Glomerular endothelial cell (primary cell): ENCODE results near the gene SHC1. TPM values are rescaled to one million over a fixed set of nuclear protein-coding genes. Genes with fewer than 3 reads are reported as not detected.

Experiments
- DNase-seq: peaks from one replicate; pipeline ENCODE4 v3.0.0-alpha.2; 2011; ENCODE audit warnings: low read depth, low spot score; ENCODE audit errors: extremely low read depth
- total RNA-seq: library from RNA; depleted of rRNA; stranded (reverse); fragments of >200 nt; gene quantifications from 2 replicates; pipeline ENCODE4 v1.2.3, GENCODE V29; 2015

The SHC1 gene
- total RNA-seq, 1 donor from 2014 or later: 313 TPM

DNA sequence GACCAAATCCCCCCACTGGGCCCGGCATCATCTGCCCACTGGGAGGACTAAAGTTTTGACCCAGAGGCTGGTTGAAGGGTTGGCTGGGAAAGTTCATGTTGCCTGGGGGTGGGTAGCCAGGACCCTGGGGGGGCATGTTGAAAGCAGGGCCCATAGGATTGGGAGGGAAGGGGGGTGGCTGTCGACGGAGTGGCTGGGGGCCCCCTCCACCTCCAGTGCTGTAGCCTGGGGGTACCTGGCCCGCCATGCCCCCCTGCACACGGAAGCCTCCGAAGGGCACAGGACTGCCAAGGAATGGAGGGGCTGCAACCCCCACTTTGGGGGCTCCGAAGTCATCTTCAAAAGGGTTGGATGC, 11.1 kb downstream of the SHC1 start:
- no peak for DNase-seq

DNA sequence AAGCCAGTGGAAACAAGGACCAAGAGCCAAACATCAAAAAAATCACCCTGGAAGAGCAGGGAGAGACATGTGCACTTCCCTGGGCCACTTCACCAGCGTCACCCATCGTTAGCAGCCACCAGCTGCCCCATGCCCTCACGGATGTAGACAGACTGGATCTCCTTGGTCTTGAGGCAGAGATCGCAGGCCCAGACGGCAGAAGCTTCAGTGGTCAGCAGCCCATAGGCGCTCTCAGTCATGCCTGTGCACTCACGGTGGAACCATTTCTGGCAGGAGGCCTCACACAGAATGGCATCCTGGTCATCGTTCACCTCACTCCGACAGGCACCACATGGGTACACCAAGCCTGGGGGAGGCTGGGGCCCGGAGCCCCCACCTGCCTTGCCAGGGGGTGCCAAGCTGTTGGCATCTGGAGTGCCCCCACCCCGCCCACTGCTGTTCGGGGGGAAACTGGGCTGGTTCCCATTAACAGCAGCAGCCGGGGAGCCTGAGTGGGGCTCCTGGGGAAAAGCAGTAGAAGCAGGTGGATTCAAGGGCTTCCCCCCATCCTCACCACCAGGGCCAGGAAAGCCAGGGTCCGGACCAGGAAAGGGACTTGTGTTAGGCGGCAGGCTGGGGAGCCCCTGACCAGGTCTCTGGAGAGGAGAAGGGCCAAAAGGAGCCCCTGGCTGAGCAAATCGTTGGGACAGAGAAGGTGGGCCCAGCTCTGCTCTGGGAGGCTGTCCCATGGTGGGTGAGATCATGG, 11.7 kb downstream of the SHC1 start:
- no peak for DNase-seq

DNA sequence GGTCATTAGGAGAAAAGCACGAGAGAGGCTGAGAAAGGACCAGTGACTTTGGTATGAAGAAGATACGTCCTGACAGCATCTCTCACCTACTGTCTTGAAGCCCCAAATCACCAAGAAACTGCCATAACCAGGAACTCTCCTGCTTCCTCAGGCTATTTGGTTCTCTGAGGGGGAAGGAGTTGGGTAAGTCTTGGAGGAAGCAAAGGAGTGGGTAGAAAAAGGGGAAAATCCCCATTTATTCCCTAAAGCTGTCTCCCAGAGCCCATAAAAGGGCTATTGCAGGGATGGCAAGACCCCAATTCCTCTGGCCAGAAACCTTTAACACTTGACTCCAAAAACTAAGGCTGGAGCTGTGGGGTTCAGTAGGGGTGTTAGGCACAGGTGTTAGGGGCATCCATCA, 12.5 kb downstream of the SHC1 start:
- DNase-seq: no peak

DNA sequence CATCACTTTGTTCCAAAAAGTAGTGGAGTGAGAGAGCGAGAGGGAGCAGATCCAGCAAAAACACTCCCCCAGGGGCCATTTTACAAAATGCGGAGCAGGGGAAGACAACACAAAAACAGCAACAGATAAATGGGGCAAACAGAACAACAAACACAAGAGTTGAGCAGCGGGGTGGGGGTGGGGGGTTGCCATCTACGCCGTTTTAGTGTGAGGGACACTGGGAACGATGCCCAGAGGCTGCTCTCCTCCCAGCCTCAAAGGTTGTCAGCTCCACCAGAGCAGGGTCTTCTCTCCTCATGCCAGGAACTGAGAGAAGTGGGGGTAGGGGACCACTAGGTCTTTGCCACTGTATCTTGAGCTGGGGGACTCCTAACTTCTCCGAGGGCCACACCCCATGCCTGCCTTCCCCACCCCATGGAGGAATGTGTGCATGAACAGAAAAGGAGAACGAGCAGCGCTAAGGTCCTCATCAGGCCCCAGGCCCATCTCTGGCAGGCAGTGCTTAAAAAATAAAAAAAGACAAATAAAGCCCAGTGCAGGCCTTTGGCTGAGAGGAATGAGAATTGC, 13.4 kb downstream of the SHC1 start:
- no peak for DNase-seq

DNA sequence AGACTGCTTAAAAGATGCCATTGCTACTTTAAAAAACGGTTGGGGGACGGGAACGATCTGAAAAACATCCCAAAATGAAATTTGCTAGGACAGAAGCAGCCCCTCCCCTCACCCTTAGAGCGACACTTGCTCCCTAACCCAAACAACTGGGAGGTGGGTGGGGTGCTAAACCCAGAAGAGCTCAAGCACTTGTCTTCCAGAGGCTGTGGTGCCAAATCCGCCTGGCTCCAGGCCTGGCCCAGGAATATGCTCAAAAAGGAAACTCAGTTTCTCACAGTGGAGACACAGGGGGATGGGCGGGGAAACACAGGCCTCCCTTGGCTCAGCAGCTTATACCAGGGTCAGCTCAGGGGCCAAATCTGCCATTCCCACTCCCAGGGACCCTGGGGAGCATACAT, 14.0 kb downstream of the SHC1 start:
- DNase-seq: no peak

DNA sequence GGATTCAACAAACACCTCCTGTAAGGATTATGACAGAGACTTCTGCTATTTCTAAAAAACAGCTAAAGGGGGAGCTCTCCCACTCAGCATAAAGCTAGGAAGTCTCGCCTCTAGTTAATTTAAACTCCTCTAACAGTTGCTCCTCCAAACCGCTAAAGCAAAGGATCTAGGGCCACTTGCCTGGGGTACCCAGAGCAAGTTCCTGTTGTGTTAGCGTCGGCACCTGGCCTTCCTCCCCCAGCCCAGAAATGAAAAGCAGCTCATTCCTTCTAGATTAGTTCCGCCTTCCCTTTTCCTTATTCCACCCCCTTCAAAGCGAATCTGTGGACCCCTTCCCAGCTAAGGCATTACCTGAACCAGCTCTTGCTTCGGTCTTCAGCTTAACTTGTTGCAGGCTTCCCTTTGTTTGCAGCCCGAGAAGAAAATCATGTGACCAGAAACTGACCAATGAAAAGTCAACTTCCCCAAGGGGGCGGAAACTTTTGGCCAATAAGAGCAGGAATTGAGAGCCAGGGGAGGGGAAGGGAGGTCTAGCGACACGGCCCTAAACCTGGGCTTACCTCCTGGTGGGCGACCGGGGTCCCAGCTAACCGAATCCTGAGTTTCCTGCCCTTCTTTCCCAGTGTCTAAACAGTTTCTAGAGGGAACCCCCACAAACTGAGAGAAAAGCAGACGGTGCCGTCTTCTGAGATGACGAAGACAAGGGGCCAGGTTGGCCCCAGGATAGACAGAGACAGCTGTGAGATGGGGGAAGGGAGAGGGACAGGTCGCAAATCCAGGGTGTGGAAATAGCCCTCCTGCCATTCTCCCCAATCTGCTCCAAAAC, 14.6 kb downstream of the SHC1 start, which contains the start of gene PBXIP1:
PBXIP1 (minus strand) TSS at position 382 of the 826 bp plus-strand sequence. CDS start 2,378 bp downstream, outside the sequence.
- peak; percentile 85 for DNase-seq

DNA sequence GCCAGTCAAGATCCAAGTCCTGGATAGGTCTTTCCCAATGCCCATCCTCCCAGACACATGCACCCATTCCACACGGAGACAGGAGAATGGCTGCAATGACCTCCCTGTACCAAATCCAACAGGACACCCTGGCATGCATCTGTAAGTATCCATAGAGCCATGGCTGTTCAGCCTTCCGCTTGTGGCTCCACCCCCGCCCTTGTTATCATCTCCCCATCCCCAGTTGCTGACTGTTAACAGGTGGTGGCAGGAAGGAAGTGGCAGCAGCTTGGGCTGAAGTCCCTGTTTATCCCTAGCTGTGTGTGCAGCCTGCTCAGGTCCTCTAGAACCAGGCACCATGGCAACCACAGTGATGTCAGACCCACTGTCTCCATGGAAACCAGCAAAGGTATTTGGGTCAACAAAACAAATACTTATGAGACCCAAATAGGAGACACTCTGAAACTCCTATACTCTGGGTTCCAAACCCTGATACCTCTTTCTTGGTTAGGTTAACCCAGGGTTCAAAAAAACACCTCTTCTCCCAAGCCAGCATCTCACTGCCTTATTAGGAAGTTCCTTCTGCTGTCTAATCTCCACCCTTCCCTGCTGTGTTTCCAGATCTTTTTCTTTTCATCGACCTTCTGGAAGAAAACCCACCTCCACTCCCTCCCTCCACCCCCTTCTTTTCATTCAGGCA, 15.4 kb downstream of the SHC1 start:
- DNase-seq: peak; percentile 89

DNA sequence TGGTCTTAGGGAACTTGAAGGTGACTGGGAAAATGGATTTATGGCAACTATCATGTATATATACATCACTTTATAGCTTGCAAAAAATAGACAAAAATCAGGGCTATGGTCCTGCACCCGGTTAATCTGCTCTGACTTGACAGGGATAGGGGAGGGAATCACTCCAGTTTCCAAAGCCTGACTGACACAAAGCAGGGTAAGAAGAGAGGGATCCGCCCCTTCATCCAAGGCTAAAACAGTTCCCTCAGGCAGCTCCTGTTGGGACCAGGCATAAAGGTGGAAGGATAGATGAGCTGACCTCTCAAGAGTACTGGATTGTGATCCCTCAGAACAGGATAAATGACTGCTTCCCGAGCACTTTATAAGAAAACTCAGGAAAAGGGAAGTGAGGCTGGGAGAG, 16.0 kb downstream of the SHC1 start:
- DNase-seq: no peak

DNA sequence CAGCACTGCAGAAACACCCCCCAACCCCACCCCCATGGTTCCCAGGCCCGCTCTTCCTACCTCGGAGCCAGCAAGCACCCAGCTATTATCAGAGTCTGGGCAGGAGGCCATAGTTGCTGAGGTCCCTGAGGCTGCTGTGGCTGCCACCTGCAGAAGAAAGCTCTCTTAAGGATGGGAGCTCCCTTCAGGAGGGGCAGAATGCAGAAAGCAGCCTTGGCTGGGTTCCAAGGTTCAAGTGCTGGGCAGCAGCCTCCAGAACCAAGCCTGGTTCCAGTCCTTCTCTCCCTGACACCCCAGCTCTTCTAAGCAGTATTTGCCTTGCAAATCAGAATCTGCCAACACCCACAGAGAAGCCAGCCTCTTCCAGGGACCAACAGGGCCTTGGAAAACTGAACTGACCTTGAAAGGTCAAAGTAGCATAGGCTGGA, 16.9 kb downstream of the SHC1 start:
- DNase-seq: no peak

DNA sequence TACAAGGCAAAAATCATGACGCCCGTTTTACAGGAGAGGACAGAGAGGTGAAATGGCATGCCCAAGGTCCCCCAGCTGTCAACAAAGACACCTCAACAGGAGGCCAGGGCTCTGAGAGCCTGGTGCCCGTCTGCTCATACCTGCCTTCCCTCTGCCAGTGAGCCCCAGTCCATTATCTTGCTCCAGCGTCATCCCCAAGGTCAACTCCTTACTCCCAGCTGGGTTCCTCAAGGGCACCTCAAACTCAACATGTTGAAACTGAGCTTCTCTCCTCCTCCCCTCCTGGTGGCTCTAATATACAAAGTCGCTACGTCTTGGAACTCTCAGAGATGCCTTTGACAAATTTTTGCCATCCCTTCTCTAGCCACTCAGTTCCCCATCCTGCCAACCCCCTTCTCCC, 17.9 kb downstream of the SHC1 start:
- no peak for DNase-seq

DNA sequence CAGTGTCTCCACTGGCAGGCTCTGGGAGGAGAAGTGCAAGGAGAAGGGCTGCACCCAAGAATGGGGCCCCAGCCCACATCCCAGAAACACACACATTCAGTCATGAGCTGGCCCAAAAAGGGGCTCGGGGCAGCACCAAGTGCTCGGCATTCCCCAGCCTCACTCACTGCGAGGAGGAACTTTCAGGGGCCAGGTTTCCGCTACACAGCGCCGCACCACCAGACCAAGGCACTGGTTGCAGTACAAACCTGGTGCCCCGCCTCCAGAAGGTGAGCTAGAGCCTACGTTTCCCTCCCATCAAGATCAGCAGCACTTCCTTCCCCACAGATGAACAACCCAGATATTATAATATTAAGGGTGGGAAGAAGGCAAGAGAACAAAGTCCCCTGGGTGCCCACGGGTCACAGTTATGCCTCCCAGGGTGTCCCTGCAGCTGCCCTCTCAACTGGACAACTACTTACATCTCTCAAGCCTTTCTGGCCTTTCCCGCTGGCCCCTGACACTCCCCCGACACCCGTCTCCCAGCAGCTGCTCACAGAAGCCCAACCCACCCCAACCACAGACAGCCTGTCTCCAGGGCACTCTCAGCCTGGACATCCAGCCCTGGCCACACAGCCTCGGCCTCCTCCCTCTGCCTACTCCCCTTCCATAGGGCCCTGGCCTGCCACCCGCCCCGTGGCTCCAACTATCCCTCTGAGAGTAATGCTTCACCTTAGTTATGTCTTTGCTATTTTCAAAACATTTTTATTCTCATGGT, 18.5 kb downstream of the SHC1 start:
- DNase-seq: no peak

DNA sequence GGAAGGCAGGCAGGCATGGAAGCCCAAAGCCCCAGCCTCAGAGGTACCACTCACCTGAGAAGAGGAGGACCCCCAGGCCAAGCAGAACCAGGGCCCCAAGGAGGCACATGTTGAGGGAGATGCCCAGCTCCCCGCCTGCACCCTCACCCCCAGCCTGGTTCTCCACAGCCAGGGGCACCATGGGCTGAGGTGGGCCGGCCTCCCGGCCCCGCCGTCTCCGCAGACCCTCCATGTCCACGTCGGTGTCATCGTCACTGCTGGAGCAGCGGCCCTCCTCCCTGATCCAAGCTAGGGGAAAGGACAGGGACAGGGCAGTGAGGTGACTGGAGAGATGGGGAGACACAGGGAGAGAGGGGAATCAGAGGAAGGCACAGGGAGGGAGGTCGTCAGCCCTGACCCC, 22.5 kb downstream of the SHC1 start:
- DNase-seq: no peak

DNA sequence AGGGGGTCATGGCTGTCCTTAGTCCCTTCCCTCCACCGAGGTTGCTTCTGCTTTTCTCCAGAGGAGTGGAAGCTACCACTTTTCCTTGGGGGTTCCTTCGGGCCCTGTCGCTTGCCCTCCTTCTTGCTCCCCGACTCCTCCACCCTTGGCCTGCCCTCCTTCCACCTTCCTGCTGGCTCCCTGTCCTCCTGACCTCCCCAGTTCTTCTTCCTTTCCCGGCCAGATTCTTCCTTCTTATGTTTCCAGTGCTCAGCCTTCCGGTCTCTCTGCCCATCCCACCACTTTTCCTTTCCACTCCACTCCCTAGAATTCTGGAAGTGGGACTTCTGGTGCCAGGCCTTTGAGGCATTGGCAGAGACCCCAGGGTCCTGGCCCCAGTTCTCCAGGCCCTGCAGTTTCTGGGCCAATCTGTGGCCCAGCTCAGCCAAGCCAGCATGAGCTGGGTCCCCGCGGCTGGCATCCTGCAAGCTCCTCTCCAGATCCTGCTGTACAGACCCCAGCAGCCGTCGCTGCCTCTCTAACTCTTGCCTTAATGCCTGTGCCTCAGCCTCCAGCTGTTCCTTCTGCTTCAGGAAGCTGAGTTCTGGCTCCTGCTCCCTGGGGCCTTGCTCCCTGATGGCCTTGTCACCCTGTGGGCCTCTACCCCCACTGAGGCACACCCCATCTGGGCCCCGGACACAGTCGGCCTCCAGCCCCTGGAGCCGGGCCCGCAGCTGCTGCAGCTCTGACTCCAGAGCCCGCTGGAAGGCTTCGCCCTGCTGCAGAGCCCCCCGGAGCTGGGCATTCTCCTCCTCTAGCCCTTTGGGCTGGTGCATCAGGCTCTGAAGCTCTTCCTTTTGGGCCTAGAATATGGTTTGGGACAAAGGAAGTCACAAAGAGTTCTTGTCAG, 24.3 kb downstream of the SHC1 start:
- DNase-seq: no peak

DNA sequence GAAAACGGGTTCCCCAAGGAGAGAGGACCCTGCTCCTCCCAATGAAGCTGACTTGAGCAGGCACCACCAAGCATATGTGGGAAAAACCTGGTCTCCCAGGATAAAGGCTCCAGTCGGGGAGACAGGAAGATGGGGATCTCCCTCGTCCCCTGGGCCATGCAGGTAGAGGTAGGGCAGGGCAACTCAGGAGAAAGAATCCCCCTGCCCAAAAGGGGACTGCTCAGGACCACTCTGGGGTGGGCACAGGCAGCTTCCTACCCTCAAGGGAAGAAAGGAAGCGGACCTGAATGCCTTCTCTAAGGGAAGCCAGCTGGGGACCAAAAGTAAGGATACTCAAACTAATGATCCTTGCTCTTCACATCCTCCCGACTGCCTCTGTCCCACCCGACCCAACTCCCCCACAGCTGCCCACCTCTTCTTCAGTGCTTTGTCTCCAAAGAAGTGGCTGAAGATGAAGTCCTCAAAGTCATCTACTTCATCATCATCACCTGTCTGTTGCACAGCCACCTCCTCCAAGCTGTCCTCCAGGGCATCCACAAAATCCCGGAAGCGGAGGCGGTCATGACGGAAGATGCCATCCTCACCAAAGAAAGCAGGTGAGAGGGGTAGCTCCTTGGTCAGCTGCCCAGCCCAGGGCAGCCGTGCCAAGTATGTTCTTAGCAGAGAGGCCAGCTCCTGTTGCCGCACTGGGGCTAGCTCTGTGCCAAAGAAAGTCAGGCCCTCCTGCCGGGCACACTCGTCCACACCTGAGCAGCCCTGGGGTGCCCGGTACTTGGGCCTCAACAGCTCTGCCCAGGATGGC, 25.2 kb downstream of the SHC1 start:
- DNase-seq: no peak

DNA sequence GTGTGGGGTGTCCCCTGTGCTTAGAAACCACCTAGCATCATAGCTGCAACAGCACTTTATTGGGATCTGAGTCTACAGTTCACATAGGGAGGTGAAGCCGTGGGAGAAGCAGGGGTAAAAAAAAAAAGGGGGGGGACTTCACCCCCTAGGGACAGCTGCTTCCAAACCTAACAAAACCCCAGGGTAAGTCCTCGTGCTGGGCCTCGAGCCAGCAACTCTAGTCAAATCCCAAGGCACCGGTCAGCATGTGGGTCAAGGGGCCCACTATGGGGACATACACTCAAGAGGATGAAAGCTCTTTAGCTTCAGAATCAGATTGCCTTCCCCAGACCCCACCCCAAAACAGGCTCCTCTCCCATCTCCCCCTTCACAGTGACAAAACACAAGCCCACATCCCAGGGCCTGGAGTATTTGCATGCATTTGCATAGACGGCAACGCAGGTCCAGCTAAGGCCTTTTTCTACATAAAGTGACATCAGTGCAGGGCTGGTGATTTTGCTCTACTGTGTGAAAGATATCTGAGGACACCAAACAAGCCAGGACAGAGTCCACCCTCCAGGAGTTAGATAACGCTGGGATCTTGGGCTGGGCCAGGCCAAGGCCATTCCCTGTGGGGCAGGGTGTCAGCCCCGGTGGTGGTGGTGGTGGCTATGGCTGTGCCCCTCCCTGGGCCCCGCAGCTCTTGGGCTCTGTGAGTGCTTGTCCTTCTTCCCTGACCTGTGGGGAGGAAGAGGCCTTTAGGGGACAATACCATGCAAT, 26.0 kb downstream of the SHC1 start:
- DNase-seq: no peak

DNA sequence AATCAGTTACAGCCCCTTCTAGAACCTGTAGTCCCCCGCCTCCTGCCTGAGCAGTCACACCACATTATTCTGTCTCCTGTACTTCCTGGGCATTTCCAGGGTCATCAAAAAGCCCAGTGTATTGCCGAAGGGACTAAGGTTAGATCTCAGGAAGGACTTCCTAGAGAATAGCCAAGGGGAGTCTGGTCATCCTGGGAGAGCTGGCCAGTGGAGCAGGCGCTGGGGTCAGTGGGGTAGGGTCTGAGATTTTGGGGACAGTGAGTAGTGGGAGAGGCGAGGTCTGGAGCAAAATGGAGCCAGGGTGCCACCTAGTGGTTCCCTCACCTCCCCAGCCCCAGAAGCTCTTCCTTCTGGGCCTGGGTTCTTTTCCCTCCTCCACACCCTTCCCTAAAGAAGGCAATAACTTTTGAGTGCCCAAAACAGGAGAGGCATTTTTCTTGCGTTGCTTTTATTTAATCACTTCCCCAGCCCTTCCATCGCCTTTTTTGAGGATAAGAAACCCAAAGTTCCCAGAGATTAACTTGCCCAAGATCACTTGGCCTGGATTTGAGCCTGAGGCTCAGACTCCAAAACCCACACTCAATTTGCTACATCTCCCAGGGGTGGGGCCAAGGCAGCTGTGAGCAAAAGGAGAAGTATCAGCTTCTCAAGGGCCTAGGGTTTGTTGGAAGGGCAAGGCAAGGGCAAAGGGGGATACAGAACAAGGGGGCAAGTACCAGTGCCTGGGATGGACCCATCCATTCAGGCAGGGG, 26.7 kb downstream of the SHC1 start:
- DNase-seq: no peak

DNA sequence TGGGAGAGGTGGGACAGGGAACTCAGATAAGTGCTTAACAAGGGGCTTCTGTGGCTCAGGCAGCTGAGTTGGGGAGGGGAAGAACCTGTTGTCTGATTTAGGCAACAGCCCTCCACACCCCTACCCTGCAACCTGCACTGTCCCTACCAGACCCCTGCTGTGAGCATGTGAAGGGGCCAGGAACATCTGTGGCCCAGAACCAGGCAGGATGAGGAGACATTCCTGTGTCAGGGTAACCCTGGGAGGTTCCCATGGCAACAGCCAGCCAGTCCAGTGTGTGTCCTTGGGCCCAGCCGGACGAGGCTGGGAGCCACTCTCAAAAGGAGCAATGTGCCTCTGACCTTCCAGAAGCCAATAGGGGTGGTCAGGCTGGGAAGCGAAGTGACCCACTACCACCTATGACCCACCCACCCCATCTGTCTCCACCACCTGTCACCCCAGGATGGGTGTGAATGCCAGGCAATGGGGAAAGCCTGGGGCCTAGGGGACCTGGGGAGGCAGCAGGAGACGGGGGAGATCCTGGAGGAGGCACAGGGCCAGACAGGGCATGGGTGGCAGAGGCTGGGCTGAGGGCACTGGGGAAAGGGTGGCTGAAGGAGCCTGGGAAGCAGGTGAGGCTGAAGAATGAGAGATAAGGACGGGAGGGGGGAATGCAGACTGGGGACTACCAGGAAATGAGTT, 29.1 kb downstream of the SHC1 start:
- no peak for DNase-seq
